T-helper 9 cell (primary cell): ENCODE data around the gene DDX28.

Experiments used
- DNase-seq: peaks from one replicate; pipeline ENCODE4 v3.0.0-alpha.2; 2020
- total RNA-seq, 2 donors: gene quantifications; one replicate each; lab custom pipeline; 2026; lab: John Stamatoyannopoulos, UW

Gene DDX28
- total RNA-seq, result 17.1 to 30.9 reads per million in 2 donors

- DNase-seq, result peak; percentile 92
These were observed at the start of gene DDX28, which contains the start of gene DUS2 for GRCh38 chr16:68022728-68023537. DDX28 (minus strand) TSS chr16:68023232; CDS start chr16:68023202, 30 bp downstream. DUS2 (plus strand) TSS chr16:68023284; CDS start chr16:68038024, 14,740 bp downstream.

- DNase-seq, result no peak
These were observed 49.1 kb upstream of the DDX28 start for GRCh38 chr16:68072038-68072695.

- DNase-seq, result no peak
These were observed 48.5 kb upstream of the DDX28 start for GRCh38 chr16:68071518-68071901.

- DNase-seq, result no peak
These were observed 47.9 kb upstream of the DDX28 start for GRCh38 chr16:68070806-68071517.

- no peak for DNase-seq
These were observed 47.3 kb upstream of the DDX28 start for GRCh38 chr16:68070249-68070730.

- no peak for DNase-seq
These were observed 46.6 kb upstream of the DDX28 start for GRCh38 chr16:68069511-68070248.

- DNase-seq, result no peak
These were observed 45.9 kb upstream of the DDX28 start for GRCh38 chr16:68068926-68069325.

- DNase-seq, result no peak
These were observed 43.7 kb upstream of the DDX28 start for GRCh38 chr16:68066763-68067162.

GRCh38 chr16:68065716-68066305 is 42.8 kb upstream of the DDX28 start:
- DNase-seq, result no peak

- peak; percentile 66 for DNase-seq
These were observed 41.8 kb upstream of the DDX28 start for GRCh38 chr16:68064791-68065365.

- DNase-seq, result no peak
These were observed 39.9 kb upstream of the DDX28 start for GRCh38 chr16:68062910-68063393.

- DNase-seq, result no peak
These were observed 38.4 kb upstream of the DDX28 start for GRCh38 chr16:68061396-68061795.

- DNase-seq, result no peak
These were observed 36.8 kb upstream of the DDX28 start for GRCh38 chr16:68059804-68060203.

- DNase-seq, result no peak
These were observed 32.4 kb upstream of the DDX28 start for GRCh38 chr16:68055395-68055794.

- no peak for DNase-seq
These were observed 26.4 kb upstream of the DDX28 start for GRCh38 chr16:68049449-68049848.

- no peak for DNase-seq
These were observed 25.0 kb upstream of the DDX28 start for GRCh38 chr16:68047987-68048386.

GRCh38 chr16:68046106-68046505 is 23.1 kb upstream of the DDX28 start:
- DNase-seq, result no peak

- no peak for DNase-seq
These were observed 18.8 kb upstream of the DDX28 start for GRCh38 chr16:68041783-68042182.

- DNase-seq, result peak; percentile 91
These were observed 17.7 kb upstream of the DDX28 start for GRCh38 chr16:68040506-68041288.

GRCh38 chr16:68037841-68038597 is 15.0 kb upstream of the DDX28 start:
- no peak for DNase-seq
